ENCODE data around the gene SEPTIN5.
A peak's percentile ranks its signal among the peaks of the same experiment; 100 is the strongest.
"Not testable (repeated sequence)": the region's sequence is repeated elsewhere in the genome, so short reads cannot be mapped to it uniquely, and the experiment has no call there.

SEPTIN5 gene

DNA sequence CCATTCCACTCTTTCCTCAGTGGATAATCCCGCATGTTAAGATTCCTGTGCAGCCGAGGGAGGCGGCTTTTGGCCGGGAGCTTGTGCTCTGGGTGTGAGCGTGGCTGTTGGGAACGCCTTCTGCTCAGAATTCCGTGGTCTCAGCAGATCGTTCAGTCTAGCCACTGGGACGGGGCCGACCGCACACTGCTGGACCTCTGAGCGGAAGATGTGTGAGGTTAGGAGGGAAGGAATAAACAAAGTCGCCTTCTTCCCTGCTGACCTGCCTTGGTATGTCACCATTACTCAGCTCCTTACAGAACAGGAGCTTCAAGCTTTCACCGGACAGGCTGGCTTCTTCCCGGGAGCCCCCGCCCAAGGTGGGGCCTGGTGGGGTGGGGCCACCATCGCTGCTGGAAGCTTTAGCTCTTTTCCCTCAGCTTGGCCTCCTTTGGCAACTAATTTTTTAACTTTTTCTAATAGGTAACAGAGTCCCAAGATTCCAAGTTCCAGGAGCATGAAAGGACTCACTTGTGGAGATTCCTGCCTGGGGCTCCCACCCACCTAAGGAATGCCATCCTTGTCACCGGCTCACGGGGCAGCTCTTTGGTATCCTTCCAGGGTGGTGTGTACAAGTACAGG lies 22.5 kb upstream of the SEPTIN5 start:
- TF ChIP-seq, protein P1, sequence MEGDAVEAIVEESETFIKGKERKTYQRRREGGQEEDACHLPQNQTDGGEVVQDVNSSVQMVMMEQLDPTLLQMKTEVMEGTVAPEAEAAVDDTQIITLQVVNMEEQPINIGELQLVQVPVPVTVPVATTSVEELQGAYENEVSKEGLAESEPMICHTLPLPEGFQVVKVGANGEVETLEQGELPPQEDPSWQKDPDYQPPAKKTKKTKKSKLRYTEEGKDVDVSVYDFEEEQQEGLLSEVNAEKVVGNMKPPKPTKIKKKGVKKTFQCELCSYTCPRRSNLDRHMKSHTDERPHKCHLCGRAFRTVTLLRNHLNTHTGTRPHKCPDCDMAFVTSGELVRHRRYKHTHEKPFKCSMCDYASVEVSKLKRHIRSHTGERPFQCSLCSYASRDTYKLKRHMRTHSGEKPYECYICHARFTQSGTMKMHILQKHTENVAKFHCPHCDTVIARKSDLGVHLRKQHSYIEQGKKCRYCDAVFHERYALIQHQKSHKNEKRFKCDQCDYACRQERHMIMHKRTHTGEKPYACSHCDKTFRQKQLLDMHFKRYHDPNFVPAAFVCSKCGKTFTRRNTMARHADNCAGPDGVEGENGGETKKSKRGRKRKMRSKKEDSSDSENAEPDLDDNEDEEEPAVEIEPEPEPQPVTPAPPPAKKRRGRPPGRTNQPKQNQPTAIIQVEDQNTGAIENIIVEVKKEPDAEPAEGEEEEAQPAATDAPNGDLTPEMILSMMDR (IDR thresholded peaks at IDR 0.05; ENCODE audit: low read length, missing control alignments): no peak
- no peak overlapping the region for H3K4me3 ChIP-seq (replicated peaks; ENCODE audit: low read depth, low read length)
- DNase-seq (ENCODE audit: low read depth): peak; percentile 31

DNA sequence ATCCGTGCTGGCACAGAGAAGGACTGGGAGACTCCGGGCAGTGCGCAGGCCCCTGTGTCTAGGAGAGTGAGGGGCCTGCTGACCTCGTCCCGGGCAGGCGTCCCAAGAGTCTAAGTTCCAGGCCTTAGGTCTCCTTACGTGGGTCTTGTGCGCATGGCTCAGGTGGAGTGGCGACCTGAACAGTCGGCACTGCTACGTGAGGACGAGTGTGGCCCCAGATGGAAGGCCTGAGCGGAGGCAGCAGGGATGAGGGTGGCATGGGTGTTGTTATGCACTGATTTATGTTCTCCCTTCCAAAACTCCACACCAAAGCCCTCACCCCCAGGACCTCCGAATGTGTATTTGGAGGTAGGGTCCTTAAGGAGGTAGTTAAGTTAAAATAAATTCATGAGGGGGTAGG lies 20.7 kb upstream of the SEPTIN5 start:
- DNase-seq (ENCODE audit: low read depth): no peak
- TF ChIP-seq, protein P1 (IDR thresholded peaks at IDR 0.05; ENCODE audit: low read length, missing control alignments): no peak
- no peak overlapping the region for H3K4me3 ChIP-seq (replicated peaks; ENCODE audit: low read depth, low read length)

DNA sequence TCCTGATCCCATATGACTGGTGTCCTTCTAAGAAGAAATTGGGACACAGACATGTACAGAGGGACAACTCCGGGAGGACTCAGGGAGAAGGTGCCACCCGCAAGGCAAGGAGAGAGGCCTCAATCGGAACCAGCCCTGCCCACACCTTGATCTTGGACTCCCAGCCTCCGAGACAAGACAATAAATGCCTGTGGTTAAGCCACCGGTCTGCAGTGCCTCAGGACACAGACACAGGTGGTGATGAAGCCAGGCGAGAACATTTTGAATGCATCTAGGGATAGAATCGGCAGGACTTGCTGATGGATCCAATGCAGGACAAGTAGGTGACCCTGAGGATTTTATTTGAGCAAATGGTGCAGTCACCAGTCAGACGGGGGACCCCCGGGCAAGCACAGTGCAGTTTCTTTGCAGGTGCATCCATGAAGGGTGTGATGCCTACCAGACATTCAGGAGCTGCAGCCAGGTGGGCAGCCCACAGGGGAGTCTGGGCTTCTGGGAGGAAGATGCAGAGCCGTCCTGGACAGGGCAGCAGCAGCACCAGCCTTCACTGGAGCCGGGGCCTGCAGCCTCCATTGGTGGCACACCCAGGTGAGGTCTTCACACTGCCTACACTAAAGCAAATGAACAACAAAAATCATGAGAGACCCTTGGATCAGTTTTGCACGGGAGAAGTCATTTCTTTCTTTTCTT lies 20.2 kb upstream of the SEPTIN5 start:
- no peak overlapping the region for H3K4me3 ChIP-seq (replicated peaks; ENCODE audit: low read depth, low read length)
- TF ChIP-seq, protein P1 (IDR thresholded peaks at IDR 0.05; ENCODE audit: low read length, missing control alignments): no peak
- DNase-seq (ENCODE audit: low read depth): no peak

DNA sequence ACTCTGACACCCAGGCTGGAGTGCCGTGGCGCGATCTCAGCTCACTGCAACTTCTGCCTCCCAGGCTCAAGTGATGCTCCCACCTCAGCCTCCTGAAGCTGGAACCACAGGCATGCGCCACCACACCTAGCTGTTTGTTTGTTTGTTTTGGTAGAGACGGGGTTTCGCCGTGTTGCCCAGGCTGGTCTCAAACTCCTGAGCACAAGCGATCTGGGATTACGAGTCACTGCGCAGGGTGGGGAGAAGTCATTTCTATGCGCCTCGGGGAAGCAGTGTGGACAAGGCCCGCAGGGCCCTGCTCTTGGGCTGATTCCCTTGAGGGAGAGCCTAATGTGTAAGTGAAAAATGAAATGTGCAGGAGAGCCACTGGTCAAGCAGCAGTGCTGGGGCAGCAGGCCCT lies 19.6 kb upstream of the SEPTIN5 start:
- TF ChIP-seq, protein P1 (IDR thresholded peaks at IDR 0.05; ENCODE audit: low read length, missing control alignments): no peak
- no peak for DNase-seq (ENCODE audit: low read depth)
- H3K4me3 ChIP-seq (replicated peaks; ENCODE audit: low read depth, low read length): no peak overlapping the region

DNA sequence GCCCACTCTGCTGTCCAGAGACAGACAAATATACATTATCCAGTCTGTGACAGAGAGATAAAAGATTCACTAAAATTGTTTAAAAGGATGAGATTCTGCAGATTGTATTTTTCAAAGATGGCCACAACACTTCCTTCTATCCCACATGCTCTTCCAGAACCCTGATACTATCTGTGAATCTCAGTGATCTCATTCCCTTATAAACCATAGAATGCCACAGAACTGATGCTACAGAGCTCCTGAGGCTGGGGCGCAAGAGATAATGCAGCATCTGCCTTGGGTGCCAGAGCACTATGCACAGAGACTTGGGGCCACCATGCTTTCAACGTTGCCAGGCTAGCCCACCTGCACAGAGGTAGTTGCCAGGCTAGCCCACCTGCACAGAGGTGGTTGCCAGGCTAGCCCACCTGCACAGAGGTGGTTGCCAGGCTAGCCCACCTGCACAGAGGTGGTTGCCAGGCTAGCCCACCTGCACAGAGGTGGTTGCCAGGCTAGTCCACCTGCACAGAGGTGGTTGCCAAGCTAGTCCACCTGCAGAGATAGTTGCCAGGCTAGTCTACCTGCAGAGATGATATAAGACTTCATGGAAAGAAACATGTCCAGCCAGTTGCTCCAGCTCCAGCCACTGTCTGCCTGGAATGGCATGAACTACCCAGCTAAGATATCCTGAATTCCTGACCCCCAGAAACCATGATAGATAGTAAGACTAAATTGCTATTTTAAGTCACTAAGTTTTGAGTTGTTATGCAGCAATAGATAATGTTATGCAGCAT lies 17.6 kb upstream of the SEPTIN5 start:
- DNase-seq (ENCODE audit: low read depth): no peak
- TF ChIP-seq, protein P1 (IDR thresholded peaks at IDR 0.05; ENCODE audit: low read length, missing control alignments): no peak
- no peak overlapping the region for H3K4me3 ChIP-seq (replicated peaks; ENCODE audit: low read depth, low read length)

DNA sequence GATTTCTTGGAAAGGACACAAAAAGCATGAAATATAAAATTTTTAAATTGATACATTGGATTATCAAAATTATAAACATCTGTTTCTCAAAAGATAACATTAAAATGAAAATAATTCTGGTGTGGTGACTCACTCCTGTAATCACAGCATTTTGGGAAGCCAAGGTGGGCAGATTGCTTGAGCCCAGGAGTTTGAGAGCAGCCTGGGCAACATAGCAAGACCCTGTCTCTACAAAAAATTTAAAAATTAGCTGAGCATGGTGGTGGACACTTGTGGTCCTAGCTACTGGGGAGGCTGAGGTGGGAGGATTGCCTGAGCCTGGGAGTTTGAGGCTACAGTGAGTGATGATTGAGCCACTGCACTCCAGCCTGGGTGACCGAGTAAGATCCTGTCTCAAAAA lies 16.4 kb upstream of the SEPTIN5 start:
- DNase-seq (ENCODE audit: low read depth); H3K4me3 ChIP-seq (replicated peaks; ENCODE audit: low read depth, low read length): not testable (repeated sequence)

DNA sequence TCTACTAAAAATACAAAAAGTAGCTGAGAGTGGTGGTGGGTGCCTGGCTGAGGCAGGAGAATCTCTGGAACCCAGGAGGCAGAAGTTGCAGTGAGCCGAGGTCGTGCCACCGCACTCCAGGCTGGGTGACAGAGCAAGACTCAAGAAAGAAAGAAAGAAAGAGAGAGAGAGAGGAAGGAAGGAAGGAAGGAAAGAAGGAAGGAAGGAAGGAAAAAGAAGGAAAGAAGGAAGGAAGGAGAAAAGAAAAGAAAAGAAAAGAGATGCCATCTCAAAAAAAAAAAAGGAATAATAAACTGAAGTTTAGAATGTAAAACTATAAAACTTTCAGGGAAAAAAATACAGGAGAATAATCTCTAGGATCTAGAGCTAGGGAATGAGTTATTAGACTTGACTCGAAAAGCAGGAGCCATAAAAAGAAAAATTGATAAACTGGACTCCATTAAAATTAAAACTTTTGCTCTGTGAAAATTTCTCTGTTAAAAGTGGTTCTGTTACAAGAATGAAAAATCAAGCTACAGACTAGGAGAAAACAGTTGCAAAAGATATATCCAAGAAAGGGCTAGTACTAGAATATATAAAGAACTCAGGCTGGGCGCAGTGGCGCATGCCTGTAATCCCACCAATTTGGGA lies 13.4 kb upstream of the SEPTIN5 start:
- H3K4me3 ChIP-seq (replicated peaks; ENCODE audit: low read depth, low read length): no peak overlapping the region
- TF ChIP-seq, protein P1 (IDR thresholded peaks at IDR 0.05; ENCODE audit: low read length, missing control alignments): no peak
- DNase-seq (ENCODE audit: low read depth): no peak

Data from fibroblast of pulmonary artery (primary cell).